Ovary (tissue), 3 donors: ENCODE results near the gene TMEM109.

Experiments used
- CTCF ChIP-seq, 3 donors: fragments of 450-650 bp in 2 of 3; fragments of 200-600 bp in 1 of 3; IDR thresholded peaks; one replicate each; pipeline versions ENCODE4 v1.5.1 to v1.8.0; 2016 to 2022; ENCODE audit warnings: antibody characterized with exemption in 3 of 3, mild to moderate bottlenecking in 1 of 3
- POLR2A ChIP-seq: fragments of 450-650 bp; IDR thresholded peaks from one replicate; pipeline ENCODE4 v1.6.1; 2017; ENCODE audit warnings: antibody characterized with exemption, mild to moderate bottlenecking, moderate library complexity
- donor health status: DM: no; HTN: no; CAD: no.

- no peak for TF ChIP-seq CTCF (IDR thresholded peaks at IDR 0.05)
- no peak for TF ChIP-seq POLR2A
These were observed 24.5 kb downstream of the TMEM109 start for GRCh38 chr11:60938500-60938899.
